Hippocampal formation (tissue), 2 donors: ENCODE measurements around the gene TRIP6.

Experiments used
- DNase-seq, 2 donors: peaks; one replicate each; lab custom pipeline; 2025; lab: John Stamatoyannopoulos, UW

Gene TRIP6, protein sequence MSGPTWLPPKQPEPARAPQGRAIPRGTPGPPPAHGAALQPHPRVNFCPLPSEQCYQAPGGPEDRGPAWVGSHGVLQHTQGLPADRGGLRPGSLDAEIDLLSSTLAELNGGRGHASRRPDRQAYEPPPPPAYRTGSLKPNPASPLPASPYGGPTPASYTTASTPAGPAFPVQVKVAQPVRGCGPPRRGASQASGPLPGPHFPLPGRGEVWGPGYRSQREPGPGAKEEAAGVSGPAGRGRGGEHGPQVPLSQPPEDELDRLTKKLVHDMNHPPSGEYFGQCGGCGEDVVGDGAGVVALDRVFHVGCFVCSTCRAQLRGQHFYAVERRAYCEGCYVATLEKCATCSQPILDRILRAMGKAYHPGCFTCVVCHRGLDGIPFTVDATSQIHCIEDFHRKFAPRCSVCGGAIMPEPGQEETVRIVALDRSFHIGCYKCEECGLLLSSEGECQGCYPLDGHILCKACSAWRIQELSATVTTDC

GRCh38 chr7:100867040-100867775 is at the start of gene TRIP6:
TSS of gene TRIP6 (plus strand) at chr7:100867387. CDS start at chr7:100867498, 111 bp downstream.
- peak; percentile 61 to 67 for DNase-seq

GRCh38 chr7:100818366-100818765 is 48.8 kb upstream of the TRIP6 start:
- DNase-seq = no peak

DNA sequence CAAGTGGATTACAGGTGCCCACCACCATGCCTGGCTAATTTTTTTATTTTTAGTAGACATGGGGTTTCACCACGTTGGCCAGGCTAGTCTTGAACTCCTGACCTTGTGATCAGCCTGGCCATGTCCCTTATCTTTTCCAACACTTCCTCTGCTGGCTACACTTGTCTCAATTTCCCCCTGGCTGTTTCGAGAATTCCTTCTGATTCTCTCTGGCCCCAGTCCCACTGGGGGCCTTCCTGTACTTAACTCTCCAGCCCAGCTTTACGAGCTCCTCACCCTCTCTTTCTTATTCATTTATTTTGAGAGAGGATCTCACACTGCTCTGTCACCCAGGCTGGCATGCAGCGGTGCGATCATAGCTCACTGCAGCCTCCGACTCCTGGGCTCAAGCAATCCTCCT is 48.4 kb upstream of the TRIP6 start:
- DNase-seq = no peak

DNA sequence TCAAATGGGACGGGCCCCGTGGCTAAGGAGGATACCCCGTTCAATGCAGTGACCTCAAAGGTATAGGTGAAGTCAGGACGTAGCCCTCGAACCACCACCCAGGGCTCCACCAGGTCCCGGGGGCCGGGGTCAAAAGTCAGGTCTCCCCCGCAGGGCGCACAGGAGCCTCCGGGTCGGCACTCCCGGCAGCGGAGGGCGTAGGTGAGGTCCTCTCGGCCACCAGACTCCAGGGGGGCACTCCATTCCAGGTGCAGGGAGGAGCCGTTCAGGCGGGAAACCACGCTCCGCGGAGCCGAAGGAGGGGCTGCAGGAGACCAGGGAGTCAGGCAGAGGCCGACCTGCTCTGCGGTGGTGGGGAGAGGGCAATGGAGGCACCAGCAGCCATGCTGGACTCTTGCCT is 47.6 kb upstream of the TRIP6 start:
- DNase-seq = no peak

GRCh38 chr7:100822236-100823139 is 44.7 kb upstream of the TRIP6 start:
- DNase-seq = no peak

GRCh38 chr7:100823140-100823525 is 44.1 kb upstream of the TRIP6 start:
- no peak for DNase-seq

DNA sequence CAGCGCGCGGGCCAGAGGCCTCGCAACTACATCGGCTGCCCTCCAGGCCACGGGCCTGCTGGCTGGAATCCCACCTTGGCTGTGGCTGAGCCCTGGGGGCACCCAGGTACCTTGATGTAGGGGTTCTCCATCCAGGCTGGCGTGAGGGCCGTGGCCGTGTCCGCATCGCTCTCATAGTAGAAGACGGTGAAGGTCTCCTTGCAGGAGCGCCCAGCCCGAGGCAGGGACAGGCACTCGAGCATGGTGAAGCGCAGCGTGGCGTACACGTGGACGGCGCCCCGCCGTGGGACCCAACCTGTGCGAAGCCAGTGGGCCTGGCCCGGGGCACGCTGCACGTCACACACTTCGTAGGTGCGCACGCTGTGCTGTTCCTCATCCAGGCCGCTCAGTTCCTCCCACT is 43.7 kb upstream of the TRIP6 start:
- no peak for DNase-seq

DNA sequence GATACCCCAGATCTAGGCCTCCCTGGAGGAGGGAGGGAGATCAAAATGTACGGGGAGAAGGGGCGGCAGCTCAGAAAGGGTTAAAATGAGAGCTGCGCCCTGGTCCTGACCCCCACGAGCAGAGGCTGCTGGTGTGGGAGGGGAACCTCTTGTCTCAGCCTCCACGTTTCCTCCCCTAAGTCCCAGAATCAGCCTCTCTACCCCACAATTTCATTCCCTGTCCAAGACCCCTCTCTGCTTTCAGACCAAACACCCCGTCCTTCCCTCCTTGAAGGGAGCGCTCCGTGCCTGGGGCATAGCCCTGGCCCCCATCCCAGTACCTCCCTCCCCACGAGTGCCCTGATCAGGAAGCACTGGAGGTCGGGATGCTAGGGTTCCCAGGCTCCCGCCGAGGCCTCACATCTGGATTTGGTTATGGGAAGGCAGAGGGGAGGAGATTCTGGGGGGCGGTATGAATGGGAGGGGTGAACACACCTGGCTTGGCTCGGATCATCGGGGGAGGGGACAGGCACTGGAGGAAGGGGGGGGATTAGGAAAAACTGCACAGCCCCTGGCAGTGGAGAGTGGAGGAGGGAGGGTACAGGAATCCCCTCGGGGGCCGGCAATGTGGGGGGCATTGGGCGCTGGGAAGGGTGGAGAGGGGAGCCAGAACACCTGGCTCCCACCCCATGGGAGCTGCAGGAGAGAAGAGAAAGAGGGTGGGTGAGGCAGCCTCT is 42.5 kb upstream of the TRIP6 start:
- DNase-seq = no peak

GRCh38 chr7:100825215-100825671 is 41.9 kb upstream of the TRIP6 start:
- DNase-seq = no peak

DNA sequence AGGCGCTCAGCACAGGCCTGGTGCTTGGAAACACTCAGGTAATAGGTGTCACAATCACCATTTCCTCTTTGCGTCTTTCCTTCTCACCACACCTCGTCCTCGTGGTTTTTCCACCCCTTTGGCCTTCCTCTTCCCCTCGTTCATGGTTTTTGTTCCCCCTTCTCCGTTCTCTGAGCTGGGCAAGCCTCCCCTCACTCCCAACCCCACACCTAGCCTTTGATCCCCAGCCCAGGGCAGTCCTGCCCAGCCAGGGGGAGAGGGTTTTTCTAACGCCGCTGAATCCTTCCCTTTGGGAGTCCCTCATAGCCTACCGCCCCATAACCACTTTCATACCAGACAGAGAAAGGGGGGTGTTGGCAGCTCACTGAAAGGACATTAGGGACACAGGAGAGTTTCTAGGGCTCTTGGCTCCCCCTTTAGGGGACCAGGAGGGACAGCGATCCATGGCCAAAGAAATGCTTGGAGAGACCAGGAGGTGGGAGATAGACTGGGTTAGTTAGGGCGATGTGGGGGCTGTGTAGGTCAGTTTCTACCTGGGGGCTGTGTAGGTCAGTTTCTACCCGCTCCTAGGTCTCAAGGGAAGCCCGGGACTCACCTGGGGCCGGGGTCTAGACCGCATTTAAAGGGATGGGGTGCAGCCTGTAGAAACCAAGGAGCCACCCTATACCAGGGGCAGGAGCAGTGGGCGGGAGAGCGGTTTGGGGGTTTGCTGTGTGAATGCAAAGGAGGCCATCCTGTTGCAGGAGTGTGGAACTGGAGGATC is 41.3 kb upstream of the TRIP6 start:
- no peak for DNase-seq

GRCh38 chr7:100826514-100827329 is 40.5 kb upstream of the TRIP6 start:
- no peak for DNase-seq

- no peak for DNase-seq
These were observed 39.6 kb upstream of the TRIP6 start, which contains the start of gene EPHB4 for GRCh38 chr7:100827330-100828226. TSS of gene EPHB4 (minus strand) at chr7:100827523. CDS start at chr7:100827030, 493 bp downstream.

- no peak for DNase-seq
These were observed 38.0 kb upstream of the TRIP6 start for GRCh38 chr7:100829150-100829716.

- DNase-seq = no peak
These were observed 36.8 kb upstream of the TRIP6 start for GRCh38 chr7:100830396-100830795.

GRCh38 chr7:100832281-100832633 is 34.9 kb upstream of the TRIP6 start:
- DNase-seq = no peak

- DNase-seq = no peak
These were observed 31.0 kb upstream of the TRIP6 start for GRCh38 chr7:100835903-100836811.

DNA sequence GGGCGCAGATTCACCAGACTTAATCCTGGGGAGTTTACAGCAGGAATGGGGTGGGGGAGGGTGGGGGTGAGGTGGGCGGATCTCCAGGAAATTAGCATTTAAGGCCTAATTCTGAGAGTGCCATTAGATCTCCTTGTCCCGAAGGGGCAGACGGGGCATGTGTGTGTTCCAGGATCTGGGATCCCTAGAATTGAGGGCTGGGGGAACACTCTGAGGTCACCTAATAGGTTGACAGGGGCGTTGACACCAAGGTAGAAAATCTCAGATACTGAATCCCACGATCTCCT is 30.4 kb upstream of the TRIP6 start:
- no peak for DNase-seq
